H1 (cell line): Measurements from ENCODE around the gene MYLK4. TPM values are rescaled to one million over a fixed set of nuclear protein-coding genes. Genes with fewer than 3 reads are reported as not detected.
A peak's percentile ranks its signal among the peaks of the same experiment; 100 is the strongest.

Source experiments
- CTCF ChIA-PET: fragments of 300-600 bp; sonication (Branson Sonifier 250); formaldehyde crosslinking; loops from one replicate; lab custom pipeline; 2021; ENCODE audit not compliant: partially characterized antibody; lab: Charles Lee
- POLR2A ChIA-PET: fragments of 300-600 bp; sonication (Branson Sonifier 250); formaldehyde crosslinking; loops from one replicate; lab custom pipeline; 2021; ENCODE audit warnings: inconsistent platforms; ENCODE audit not compliant: partially characterized antibody; lab: Charles Lee
- DNase-seq, 2 experiments: peaks; one replicate each; pipeline versions ENCODE4 v3.0.0 to v3.0.0-alpha.2; 2010 to 2022; ENCODE audit warnings: low spot score in 2 of 2, low read depth in 1 of 2, mixed read lengths in 1 of 2
- FAIRE-seq: peaks from 2 replicates; lab custom pipeline; 2011; peaks lifted over from hg19 to GRCh38; lab: Jason Lieb, UNC
- H2AFZ ChIP-seq: 2 replicates; pipeline ENCODE4 v1.8.1; 2012; ENCODE audit warnings: low read length, inconsistent platforms
- H2AK5ac ChIP-seq: 2 replicates; pipeline ENCODE4 v1.6.1; 2013; ENCODE audit warnings: low read depth, low read length
- H2BK120ac ChIP-seq: replicated peaks from 2 replicates; pipeline ENCODE3; 2013; ENCODE audit warnings: low read depth, low read length, inconsistent platforms
- H2BK12ac ChIP-seq: 2 replicates; pipeline ENCODE4 v1.6.1; 2013; ENCODE audit warnings: low read depth, low read length
- H2BK15ac ChIP-seq: 2 replicates; pipeline ENCODE4 v1.6.1; 2013; ENCODE audit warnings: low read length
- H2BK20ac ChIP-seq: 2 replicates; pipeline ENCODE4 v1.6.1; 2013; ENCODE audit warnings: low read length
- H2BK5ac ChIP-seq: 2 replicates; pipeline ENCODE4 v1.6.1; 2013; ENCODE audit warnings: low read depth, low read length
- H3K14ac ChIP-seq: 2 replicates; pipeline ENCODE4 v1.6.1; 2013; ENCODE audit warnings: inconsistent platforms; ENCODE audit not compliant: insufficient read length
- H3K18ac ChIP-seq: 2 replicates; pipeline ENCODE4 v1.6.1; 2013; ENCODE audit warnings: low read length; ENCODE audit errors: extremely low read depth
- H3K23ac ChIP-seq: 2 replicates; pipeline ENCODE4 v1.6.1; 2013; ENCODE audit warnings: inconsistent platforms; ENCODE audit not compliant: insufficient read length
- H3K23me2 ChIP-seq: 2 replicates; pipeline ENCODE4 v1.6.1; 2013; ENCODE audit warnings: low read depth, low read length
- H3K27ac ChIP-seq: 2 replicates; pipeline ENCODE4 v1.6.1; 2011; ENCODE audit warnings: low read depth, low read length, inconsistent platforms
- H3K27me3 ChIP-seq, 4 experiments: replicated peaks in 1 of 4; 1 replicate in 1 of 4; 2 replicates in 3 of 4; pipeline versions ENCODE4 v1.6.1 to v1.8.1; 2011 to 2013; ENCODE audit warnings: low read length in 3 of 4, mild to moderate bottlenecking in 3 of 4, inconsistent platforms in 2 of 4, mixed read lengths in 2 of 4, moderate library complexity in 1 of 4; ENCODE audit not compliant: control insufficient read depth in 3 of 4, insufficient read depth in 3 of 4; ENCODE audit errors: extremely low read depth in 1 of 4
- H3K36me3 ChIP-seq, 4 experiments: 2 replicates each; pipeline versions ENCODE4 v1.6.1 to v1.8.1; 2011 to 2013; ENCODE audit warnings: mild to moderate bottlenecking in 4 of 4, low read length in 3 of 4, moderate library complexity in 2 of 4, control low read depth in 1 of 4, inconsistent platforms in 1 of 4; ENCODE audit not compliant: insufficient read depth in 4 of 4, control insufficient read depth in 2 of 4
- H3K4ac ChIP-seq: replicated peaks from 2 replicates; pipeline ENCODE3; 2013; ENCODE audit warnings: low read length, low read depth, mixed read lengths, inconsistent platforms; ENCODE audit not compliant: insufficient read length
- H3K4me1 ChIP-seq, 4 experiments: replicated peaks in 1 of 4; 1 replicate in 1 of 4; 2 replicates in 3 of 4; pipeline versions ENCODE4 v1.6.1 to v1.8.1; 2011 to 2013; ENCODE audit warnings: low read length in 3 of 4, inconsistent platforms in 2 of 4, mixed read lengths in 1 of 4; ENCODE audit not compliant: insufficient read depth in 4 of 4, control insufficient read depth in 3 of 4
- H3K4me2 ChIP-seq, 2 experiments: 2 replicates each; pipeline versions ENCODE4 v1.6.1 to v1.8.1; 2011 to 2013; ENCODE audit warnings: low read depth in 2 of 2, low read length in 2 of 2, control low read depth in 1 of 2, inconsistent platforms in 1 of 2, mild to moderate bottlenecking in 1 of 2; ENCODE audit not compliant: insufficient read depth in 1 of 2
- H3K4me3 ChIP-seq, 4 experiments: fragments of 200-600, 300-600 bp in 1 of 4; sonication (generic), shearing (Covaris generic), sonication (Bioruptor Twin) in 1 of 4; 2 replicates each; pipeline versions ENCODE4 v1.5.1 to v1.8.1; 2011 to 2016; ENCODE audit warnings: low read length in 4 of 4, low read depth in 3 of 4, control low read depth in 2 of 4, inconsistent platforms in 2 of 4, mild to moderate bottlenecking in 2 of 4, mixed read lengths in 1 of 4, moderate library complexity in 1 of 4; ENCODE audit not compliant: insufficient read depth in 2 of 4; ENCODE audit errors: extremely low read depth in 1 of 4
- H3K56ac ChIP-seq: replicated peaks from 2 replicates; pipeline ENCODE3; 2013; ENCODE audit warnings: low read depth, mild to moderate bottlenecking, mixed read lengths, low read length, inconsistent platforms; ENCODE audit not compliant: insufficient read length
- H3K79me1 ChIP-seq: 2 replicates; pipeline ENCODE4 v1.6.1; 2013; ENCODE audit warnings: low read depth, low read length, control low read depth
- H3K79me2 ChIP-seq, 2 experiments: 2 replicates each; pipeline versions ENCODE4 v1.6.1 to v1.8.1; 2012 to 2013; ENCODE audit warnings: low read length in 2 of 2, mild to moderate bottlenecking in 2 of 2, inconsistent platforms in 1 of 2; ENCODE audit not compliant: insufficient read depth in 2 of 2, control insufficient read depth in 1 of 2
- H3K9ac ChIP-seq, 4 experiments: replicated peaks in 1 of 4; 1 replicate in 1 of 4; 2 replicates in 3 of 4; pipeline versions ENCODE4 v1.6.1 to v1.8.1; 2011 to 2013; ENCODE audit warnings: low read depth in 3 of 4, low read length in 3 of 4, control low read depth in 2 of 4, mild to moderate bottlenecking in 2 of 4, moderate library complexity in 2 of 4, inconsistent platforms in 1 of 4; ENCODE audit errors: extremely low read depth in 1 of 4
- H3K9me3 ChIP-seq, 2 experiments: 2 replicates each; pipeline versions ENCODE4 v1.6.1 to v1.8.1; 2012 to 2013; ENCODE audit warnings: mild to moderate bottlenecking in 2 of 2, moderate library complexity in 2 of 2, control low read depth in 1 of 2, inconsistent platforms in 1 of 2, low read depth in 1 of 2, low read length in 1 of 2, mixed read lengths in 1 of 2; ENCODE audit not compliant: insufficient read depth in 2 of 2
- H4K20me1 ChIP-seq, 2 experiments: replicated peaks in 1 of 2; 2 replicates each; pipeline versions ENCODE3 to v1.8.1; 2011 to 2013; ENCODE audit warnings: inconsistent platforms in 2 of 2, low read length in 2 of 2, mild to moderate bottlenecking in 1 of 2; ENCODE audit not compliant: insufficient read depth in 2 of 2, control insufficient read depth in 1 of 2
- H4K5ac ChIP-seq: 2 replicates; pipeline ENCODE4 v1.6.1; 2013; ENCODE audit warnings: low read length, low read depth, mixed read lengths, inconsistent platforms; ENCODE audit not compliant: insufficient read length
- H4K8ac ChIP-seq: 2 replicates; pipeline ENCODE4 v1.8.0; 2013; ENCODE audit warnings: mild to moderate bottlenecking, moderate library complexity, low read length, inconsistent platforms; ENCODE audit not compliant: insufficient read depth; ENCODE audit errors: extremely low read depth
- H4K91ac ChIP-seq: replicated peaks from 2 replicates; pipeline ENCODE3; 2013; ENCODE audit warnings: low read length, mixed read lengths, inconsistent platforms; ENCODE audit not compliant: insufficient read length
- BRCA1 ChIP-seq: IDR thresholded peaks from 2 replicates; pipeline ENCODE4 v1.6.1; 2012; ENCODE audit warnings: low read depth, low read length, improper control_type of control experiment
- CEBPB ChIP-seq: IDR thresholded peaks from 2 replicates; pipeline ENCODE4 v1.6.1; 2012; ENCODE audit warnings: low read depth, low read length
- CTCF ChIP-seq, 3 experiments: IDR thresholded peaks; 1 replicate in 2 of 3; 2 replicates in 1 of 3; pipeline versions ENCODE4 v1.5.1 to v1.6.1; 2011; ENCODE audit warnings: low read length in 3 of 3, mild to moderate bottlenecking in 3 of 3, inconsistent platforms in 2 of 3, low read depth in 1 of 3, moderate library complexity in 1 of 3; ENCODE audit not compliant: insufficient read depth in 1 of 3; ENCODE audit errors: control extremely low read depth in 1 of 3
- EZH2 ChIP-seq: fragments of 200-600 bp; sonication (generic); IDR thresholded peaks from 2 replicates; pipeline ENCODE4 v1.7.1; 2012; ENCODE audit warnings: low read depth, mild to moderate bottlenecking, moderate library complexity, low read length, inconsistent platforms; ENCODE audit not compliant: severe bottlenecking
- FOSL1 ChIP-seq: IDR thresholded peaks from 2 replicates; pipeline ENCODE4 v1.6.1; 2011; ENCODE audit warnings: mild to moderate bottlenecking, low read depth, low read length, moderate library complexity; ENCODE audit not compliant: insufficient read depth
- POLR2AphosphoS5 ChIP-seq: IDR thresholded peaks from 2 replicates; pipeline ENCODE4 v1.6.1; 2011; ENCODE audit warnings: low read depth, low read length
- POU5F1 ChIP-seq: IDR thresholded peaks from 2 replicates; pipeline ENCODE4 v1.6.1; 2011; ENCODE audit warnings: low read depth, mild to moderate bottlenecking, low read length, moderate library complexity
- RBBP5 ChIP-seq: IDR thresholded peaks from 2 replicates; pipeline ENCODE4 v1.7.1; 2012; ENCODE audit warnings: low read depth, mild to moderate bottlenecking, inconsistent platforms, low read length, moderate library complexity, borderline replicate concordance
- TAF1 ChIP-seq: IDR thresholded peaks from 2 replicates; pipeline ENCODE4 v1.6.1; 2011; ENCODE audit warnings: mild to moderate bottlenecking, low read depth, low read length
- YY1 ChIP-seq: IDR thresholded peaks from 2 replicates; pipeline ENCODE4 v1.6.1; 2011; ENCODE audit warnings: low read depth, mild to moderate bottlenecking, low read length
- ZNF274 ChIP-seq: IDR thresholded peaks from 2 replicates; pipeline ENCODE4 v1.7.0; 2012; ENCODE audit warnings: low read length, borderline replicate concordance; ENCODE audit errors: extremely low read depth
- WGBS, 2 experiments: shearing (Covaris generic) in 1 of 2; methylation state at CpG; one replicate each; pipeline versions ENCODE4 v1.1.6 to v1.1.7; 2013 to 2015; ENCODE audit warnings: low lambda C conversion rate in 2 of 2, mixed read lengths in 2 of 2, inconsistent platforms in 1 of 2, low coverage in 1 of 2, missing lambda C conversion rate in 1 of 2; ENCODE audit not compliant: insufficient replicate concordance in 2 of 2, insufficient coverage in 1 of 2, insufficient read length in 1 of 2; ENCODE audit errors: extremely low coverage in 1 of 2, missing lambda C conversion rate in 1 of 2; 5-methylcytosine and 5-hydroxymethylcytosine counted together
- polyA plus RNA-seq, 7 experiments: library from polyadenylated mRNA; depleted of rRNA in 3 of 7; stranded (reverse) in 5 of 7; unstranded in 2 of 7; fragments of >200 nt in 5 of 7; fragments of 200-250 nt in 2 of 7; gene quantifications; 1 replicate in 5 of 7; 2 replicates in 1 of 7; 4 replicates in 1 of 7; pipeline versions ENCODE4 v1.2.1 to v1.2.3, GENCODE V29; 2011 to 2013; ENCODE audit warnings: missing spikeins in 2 of 7, mixed read lengths in 2 of 7
- total RNA-seq: library from RNA; stranded (reverse); fragmentation: NEBNext Ultra II Directional; extraction: Animal tissue kit (Norgen Biotek cat#: 25700); gene quantifications from 2 replicates; pipeline ENCODE4 v1.2.1, GENCODE V29; 2021

Gene MYLK4
- total and polyA plus RNA-seq, 2 of the 8 experiments (the other 6 are each of a cell fraction or from before 2014, with no cell fraction given): 0.11 to 0.17 TPM

GRCh38 chr6:2725364-2725988 is 25.2 kb downstream of the MYLK4 start:
- H2AFZ ChIP-seq: peak overlapping the region; percentile 60; the same call in 1 of the 2 replicates
- H3K27me3 ChIP-seq: no peaks in the 10 kb centered on the region; a peak in 1 of 7 replicates
- no peaks in the 10 kb centered on the region; the same call in 1 of the 2 replicates for H3K23me2 ChIP-seq
- no peak overlapping the region for H2BK20ac ChIP-seq
- no peaks in the 10 kb centered on the region; a peak in 2 of 7 replicates for H3K4me1 ChIP-seq
- no peak overlapping the region for H3K4ac ChIP-seq
- DNase-seq (no peak), FAIRE-seq (no peak)
- no peak overlapping the region for H2BK5ac ChIP-seq
- no peak overlapping the region for H3K23ac ChIP-seq
- no peaks in the 10 kb centered on the region for H3K79me1 ChIP-seq
- H3K4me3 ChIP-seq: no peak overlapping the region
- H3K79me2 ChIP-seq: no peaks in the 10 kb centered on the region
- H4K5ac ChIP-seq: no peak overlapping the region
- CTCF ChIA-PET: interaction anchor here (0.8 to 1.9 kb wide), 9 partner anchors 11 to 58 kb away, joined by 3 to 9 read pairs (median 4); no protein-coding TSS in a partner anchor
- H3K36me3 ChIP-seq: no peaks in the 10 kb centered on the region
- H3K14ac ChIP-seq: no peak overlapping the region
- WGBS, 2 experiments: 79% methylated on average over 8 of the region's 8 CpGs; no CpG with 5 or more reads in 1 of the 2 experiments
- H2BK120ac ChIP-seq: no peak overlapping the region
- no peak overlapping the region for H3K56ac ChIP-seq
- no peak overlapping the region for H4K91ac ChIP-seq
- H3K9ac ChIP-seq: no peak overlapping the region
- H3K9me3 ChIP-seq: peaks cover 0 to 2% of the 10 kb centered on the region in 2 experiments; a peak in 1 of 4 replicates
- H3K27ac ChIP-seq: no peak overlapping the region
- H4K20me1 ChIP-seq: no peaks in the 10 kb centered on the region
- no peak overlapping the region for H2AK5ac ChIP-seq
- H4K8ac ChIP-seq: no peak overlapping the region
- H2BK15ac ChIP-seq: no peak overlapping the region
- no peak overlapping the region for H3K18ac ChIP-seq
- no peak overlapping the region for H2BK12ac ChIP-seq
- no peak overlapping the region for H3K4me2 ChIP-seq
- POLR2A ChIA-PET: no interaction called here
- TF ChIP-seq POLR2AphosphoS5 (no peak), TAF1 (no peak), CTCF (IDR thresholded peaks at IDR 0.05; ENCODE audit: control extremely low read depth in 1 of 3, insufficient read depth in 1 of 3, low read depth in 1 of 3, low read length in 3 of 3) (no peak), FOSL1 (no peak), RBBP5 (no peak), BRCA1 (no peak), POU5F1 (no peak), EZH2 (no peak), ZNF274 (no peak), CEBPB (no peak), YY1 (no peak)
